Activated naive CD8-positive, alpha-beta T cell (primary cell): Measurements from ENCODE around the gene ARID5A.
A peak's percentile ranks its signal among the peaks of the same experiment; 100 is the strongest.

Experiments
- H3K27ac Mint-ChIP-seq: one replicate; pipeline ENCODE4 v1.8.0; 2021; ENCODE audit warnings: mixed read lengths
- H3K27me3 Mint-ChIP-seq: one replicate; pipeline ENCODE4 v1.8.0; 2021; ENCODE audit warnings: mixed read lengths
- H3K36me3 Mint-ChIP-seq: one replicate; pipeline ENCODE4 v1.8.0; 2021; ENCODE audit warnings: mixed read lengths
- H3K4me1 Mint-ChIP-seq: one replicate; pipeline ENCODE4 v1.8.0; 2021; ENCODE audit warnings: low read depth, mixed read lengths
- H3K4me3 Mint-ChIP-seq: one replicate; pipeline ENCODE4 v1.8.0; 2021; ENCODE audit warnings: mild to moderate bottlenecking, mixed read lengths
- H3K9me3 Mint-ChIP-seq: one replicate; pipeline ENCODE4 v1.8.0; 2021; ENCODE audit warnings: low read depth, mixed read lengths

Gene ARID5A

DNA sequence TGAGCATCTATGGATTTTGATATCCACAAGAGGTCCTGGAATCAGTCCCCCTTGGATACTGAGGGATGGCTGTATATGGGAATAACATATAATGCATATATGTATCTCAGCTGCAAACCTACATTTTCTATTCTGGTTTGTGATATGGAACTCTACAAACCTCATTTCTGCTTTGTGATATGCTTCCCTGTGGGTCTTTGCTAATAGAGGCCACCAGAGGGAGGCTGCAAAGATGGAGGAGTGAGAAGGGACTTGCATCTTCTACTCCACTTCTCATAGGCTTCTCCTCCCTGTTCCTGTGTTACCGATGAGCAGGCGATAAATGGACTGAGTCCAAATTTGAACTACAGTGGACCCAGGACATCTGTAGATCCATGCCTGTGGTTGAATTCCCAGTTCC is 37.8 kb downstream of the ARID5A start:
- Mint-ChIP-seq H3K9me3 (no peaks in the 10 kb centered on the region), H3K36me3 (peaks cover 3% of the 10 kb centered on the region), H3K27ac (no peak overlapping the region), H3K4me3 (no peak overlapping the region), H3K4me1 (no peaks in the 10 kb centered on the region), H3K27me3 (no peaks in the 10 kb centered on the region)

DNA sequence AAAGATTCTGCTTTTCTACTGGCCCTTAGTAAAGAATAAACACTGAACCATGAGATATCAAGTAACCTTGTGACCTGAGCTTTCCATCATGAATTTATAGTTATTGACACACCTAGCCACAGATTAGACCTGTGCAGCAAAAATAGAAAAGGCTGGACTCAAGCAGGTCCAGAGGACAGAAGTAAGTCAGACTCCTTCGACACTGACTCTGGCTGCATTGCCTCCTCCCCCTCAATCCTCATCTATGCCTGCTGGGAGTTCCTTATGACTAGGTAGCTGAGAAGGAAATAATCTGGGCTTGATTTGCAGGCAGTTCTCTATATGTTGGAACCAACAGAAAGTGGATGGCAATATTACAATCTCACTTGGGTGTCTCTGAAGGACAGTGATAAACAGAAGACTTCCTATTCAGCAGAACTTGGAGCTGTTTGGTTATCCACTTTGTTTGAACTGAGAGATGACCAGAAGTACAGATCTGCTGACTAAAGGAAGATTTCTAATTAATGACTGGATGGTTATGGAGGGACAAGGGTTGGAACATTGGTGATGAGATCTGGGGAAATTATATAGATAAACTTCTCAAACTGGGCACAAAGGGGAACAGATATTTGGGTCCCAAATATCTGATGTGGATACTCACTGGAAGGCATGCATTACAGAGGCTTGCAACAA is 39.4 kb downstream of the ARID5A start:
- no peak overlapping the region for H3K4me3 Mint-ChIP-seq
- H3K27me3 Mint-ChIP-seq, result no peaks in the 10 kb centered on the region
- no peaks in the 10 kb centered on the region for H3K4me1 Mint-ChIP-seq
- no peaks in the 10 kb centered on the region for H3K9me3 Mint-ChIP-seq
- peaks cover 3% of the 10 kb centered on the region for H3K36me3 Mint-ChIP-seq
- H3K27ac Mint-ChIP-seq, result no peak overlapping the region

GRCh38 chr2:96577501-96577900 is 40.9 kb downstream of the ARID5A start:
- no peak overlapping the region for H3K4me3 Mint-ChIP-seq
- H3K36me3 Mint-ChIP-seq, result no peaks in the 10 kb centered on the region
- no peak overlapping the region for H3K27ac Mint-ChIP-seq
- H3K4me1 Mint-ChIP-seq, result no peaks in the 10 kb centered on the region
- no peaks in the 10 kb centered on the region for H3K9me3 Mint-ChIP-seq
- no peaks in the 10 kb centered on the region for H3K27me3 Mint-ChIP-seq

DNA sequence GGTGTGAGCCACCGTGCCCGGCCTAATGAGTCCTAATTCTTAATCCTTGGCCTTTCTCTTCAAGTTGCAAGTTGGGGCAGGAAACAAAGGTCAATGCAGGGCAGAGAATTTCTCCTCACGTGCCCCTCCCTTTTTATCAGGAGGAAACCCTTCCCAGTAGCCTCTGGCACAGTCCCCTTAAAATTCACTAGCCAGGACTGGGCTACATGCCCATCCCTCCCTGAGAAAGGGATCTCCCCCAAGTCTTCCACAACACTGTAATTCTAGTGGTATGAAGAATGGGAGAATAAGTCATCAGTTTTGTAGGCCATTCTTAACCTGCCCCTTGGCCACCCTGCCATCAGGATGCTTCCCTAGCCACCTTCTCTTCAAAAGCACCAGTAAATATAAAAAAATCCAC is 42.2 kb downstream of the ARID5A start:
- H3K9me3 Mint-ChIP-seq, result no peaks in the 10 kb centered on the region
- H3K36me3 Mint-ChIP-seq, result no peaks in the 10 kb centered on the region
- no peaks in the 10 kb centered on the region for H3K4me1 Mint-ChIP-seq
- no peaks in the 10 kb centered on the region for H3K27me3 Mint-ChIP-seq
- H3K4me3 Mint-ChIP-seq, result no peak overlapping the region
- no peak overlapping the region for H3K27ac Mint-ChIP-seq

- Mint-ChIP-seq H3K4me1 (no peaks in the 10 kb centered on the region), H3K36me3 (peaks cover 2% of the 10 kb centered on the region), H3K27ac (no peak overlapping the region)
Observed at GRCh38 chr2:96579422-96579821, 42.9 kb downstream of the ARID5A start.

DNA sequence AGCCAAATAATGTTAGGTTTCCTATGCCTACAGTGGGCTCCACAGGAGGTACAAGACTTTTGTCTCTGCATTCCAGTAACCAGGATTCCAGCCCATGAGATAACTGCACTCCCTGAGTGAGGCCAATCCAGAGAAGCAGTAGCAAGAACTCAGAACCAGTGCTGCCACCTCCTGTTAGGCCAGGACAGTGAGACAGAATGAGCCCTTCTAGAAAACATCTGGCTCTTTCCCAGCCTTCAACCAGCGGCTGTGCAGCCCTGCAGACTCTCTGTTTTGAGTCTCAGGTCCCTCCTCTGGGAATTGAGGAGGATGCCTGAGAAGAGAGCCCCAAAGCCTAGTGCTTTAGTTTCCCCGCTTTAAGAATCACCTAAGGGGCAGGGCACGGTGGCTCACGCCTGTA is 44.2 kb downstream of the ARID5A start:
- no peaks in the 10 kb centered on the region for H3K27me3 Mint-ChIP-seq
- H3K9me3 Mint-ChIP-seq, result no peaks in the 10 kb centered on the region
- H3K4me1 Mint-ChIP-seq, result no peaks in the 10 kb centered on the region
- H3K4me3 Mint-ChIP-seq, result no peak overlapping the region
- H3K36me3 Mint-ChIP-seq, result peaks cover 2% of the 10 kb centered on the region
- no peak overlapping the region for H3K27ac Mint-ChIP-seq

More at GRCh38 chr2:96579422-96579821, 42.9 kb downstream of the ARID5A start:
- Mint-ChIP-seq H3K4me3 (no peak overlapping the region), H3K9me3 (no peaks in the 10 kb centered on the region), H3K27me3 (no peaks in the 10 kb centered on the region)

DNA sequence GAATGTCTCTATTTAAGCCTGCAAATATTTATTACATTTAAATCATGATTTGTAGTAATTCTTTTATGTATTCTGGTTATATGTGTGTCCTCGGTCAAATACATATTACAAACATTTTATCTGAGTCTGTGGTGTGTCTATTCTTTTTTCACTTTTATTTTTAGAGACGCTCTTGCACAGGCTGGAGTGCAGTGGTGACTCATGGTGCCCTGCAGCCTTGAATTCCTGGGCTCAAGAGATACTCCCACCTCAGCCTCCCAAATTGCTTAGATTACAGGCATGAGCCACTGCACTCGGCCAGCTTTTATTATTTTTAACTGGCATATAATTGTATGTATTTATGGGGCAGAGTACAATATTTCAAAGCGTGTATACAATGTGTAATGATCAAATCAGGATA is 47.5 kb downstream of the ARID5A start:
- no peak overlapping the region for H3K27ac Mint-ChIP-seq
- H3K4me3 Mint-ChIP-seq, result no peak overlapping the region

GRCh38 chr2:96587843-96588242 is 51.3 kb downstream of the ARID5A start:
- H3K9me3 Mint-ChIP-seq, result no peaks in the 10 kb centered on the region
- H3K4me1 Mint-ChIP-seq, result peaks cover 9% of the 10 kb centered on the region
- H3K27ac Mint-ChIP-seq, result no peak overlapping the region
- H3K27me3 Mint-ChIP-seq, result no peaks in the 10 kb centered on the region
- peaks cover 8% of the 10 kb centered on the region for H3K36me3 Mint-ChIP-seq
- no peak overlapping the region for H3K4me3 Mint-ChIP-seq

More for the DNA sequence above, 47.5 kb downstream of the ARID5A start:
- no peaks in the 10 kb centered on the region for H3K9me3 Mint-ChIP-seq
- H3K36me3 Mint-ChIP-seq, result peaks cover 5% of the 10 kb centered on the region
- H3K27me3 Mint-ChIP-seq, result no peaks in the 10 kb centered on the region
- peaks cover 4% of the 10 kb centered on the region for H3K4me1 Mint-ChIP-seq

DNA sequence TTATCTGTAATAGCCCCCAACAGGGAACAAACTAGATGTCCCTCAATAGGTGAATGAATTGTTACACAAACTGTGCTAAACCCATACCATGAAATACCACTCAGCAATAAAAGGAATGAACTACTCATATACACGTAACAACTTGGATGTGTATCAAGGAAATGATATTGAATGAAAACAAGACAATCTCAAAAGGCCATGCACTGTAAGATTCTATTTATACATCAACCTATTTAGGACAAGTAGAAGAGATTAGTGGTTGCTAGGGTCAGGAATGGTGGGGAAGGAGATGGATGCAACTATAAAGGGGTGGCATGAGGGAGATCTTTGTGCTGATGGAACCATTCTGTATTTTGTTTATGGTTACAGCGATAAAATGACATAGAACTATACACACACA is 54.5 kb downstream of the ARID5A start:
- Mint-ChIP-seq H3K4me1 (peaks cover 37% of the 10 kb centered on the region), H3K36me3 (peaks cover 13% of the 10 kb centered on the region), H3K9me3 (no peaks in the 10 kb centered on the region), H3K27me3 (no peaks in the 10 kb centered on the region), H3K27ac (no peak overlapping the region), H3K4me3 (no peak overlapping the region)

- Mint-ChIP-seq H3K9me3 (no peaks in the 10 kb centered on the region), H3K4me1 (peaks cover 37% of the 10 kb centered on the region), H3K27ac (no peak overlapping the region), H3K36me3 (peaks cover 12% of the 10 kb centered on the region), H3K4me3 (no peak overlapping the region), H3K27me3 (no peaks in the 10 kb centered on the region)
Observed at GRCh38 chr2:96591494-96591893, 54.9 kb downstream of the ARID5A start.

- peak overlapping the region; percentile 74 for H3K27ac Mint-ChIP-seq
- no peak overlapping the region for H3K4me3 Mint-ChIP-seq
- peaks cover 33% of the 10 kb centered on the region for H3K4me1 Mint-ChIP-seq
- peaks cover 14% of the 10 kb centered on the region for H3K36me3 Mint-ChIP-seq
- no peaks in the 10 kb centered on the region for H3K27me3 Mint-ChIP-seq
- no peaks in the 10 kb centered on the region for H3K9me3 Mint-ChIP-seq
Observed at GRCh38 chr2:96594282-96594681, 57.7 kb downstream of the ARID5A start.

DNA sequence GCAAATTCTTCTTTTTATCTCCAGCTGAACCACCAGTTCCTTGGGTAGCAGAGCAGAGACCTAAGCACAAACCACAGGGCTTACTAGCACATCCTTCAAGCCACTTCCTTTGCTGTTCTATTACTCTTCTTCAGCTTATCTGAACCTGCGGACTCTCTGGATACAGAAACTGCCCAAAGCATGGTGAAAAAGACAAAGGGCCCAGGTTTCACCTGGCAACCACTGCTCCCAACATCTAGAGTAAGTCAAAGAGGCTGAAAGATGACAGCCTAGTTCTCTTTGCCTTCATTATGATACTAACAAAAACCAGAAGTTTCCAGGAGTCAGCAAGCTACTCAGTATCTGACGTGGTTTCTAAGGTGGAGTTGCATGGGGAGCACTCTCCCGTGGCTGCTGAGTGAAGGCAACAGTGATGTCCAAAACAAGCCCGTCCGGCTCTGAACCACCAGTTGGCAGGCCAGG is 58.2 kb downstream of the ARID5A start:
- Mint-ChIP-seq H3K4me3 (peak overlapping the region; percentile 14), H3K27me3 (no peaks in the 10 kb centered on the region), H3K36me3 (peaks cover 11% of the 10 kb centered on the region), H3K4me1 (peaks cover 31% of the 10 kb centered on the region), H3K9me3 (no peaks in the 10 kb centered on the region), H3K27ac (peak overlapping the region; percentile 74)

- Mint-ChIP-seq H3K4me1 (peaks cover 32% of the 10 kb centered on the region), H3K4me3 (no peak overlapping the region)
Observed at GRCh38 chr2:96596596-96596995, 60.0 kb downstream of the ARID5A start.

GRCh38 chr2:96599941-96600340 is 63.4 kb downstream of the ARID5A start:
- Mint-ChIP-seq H3K4me3 (no peak overlapping the region), H3K27me3 (no peaks in the 10 kb centered on the region), H3K9me3 (no peaks in the 10 kb centered on the region), H3K36me3 (peaks cover 10% of the 10 kb centered on the region), H3K4me1 (peaks cover 14% of the 10 kb centered on the region), H3K27ac (no peak overlapping the region)

More at GRCh38 chr2:96596596-96596995, 60.0 kb downstream of the ARID5A start:
- H3K36me3 Mint-ChIP-seq, result peaks cover 14% of the 10 kb centered on the region
- H3K27me3 Mint-ChIP-seq, result no peaks in the 10 kb centered on the region
- H3K27ac Mint-ChIP-seq, result no peak overlapping the region
- no peaks in the 10 kb centered on the region for H3K9me3 Mint-ChIP-seq

GRCh38 chr2:96601382-96602292 is 65.1 kb downstream of the ARID5A start:
- Mint-ChIP-seq H3K4me3 (no peak overlapping the region), H3K9me3 (no peaks in the 10 kb centered on the region), H3K27me3 (no peaks in the 10 kb centered on the region), H3K4me1 (peaks cover 6% of the 10 kb centered on the region), H3K27ac (no peak overlapping the region), H3K36me3 (peaks cover 10% of the 10 kb centered on the region)
